Activated T-helper 1 cell treated with anti-CD3 and anti-CD28 coated beads, Interleukin-2, amount 50 U/mL, for 16 hours (primary cell): ENCODE results near the gene SLC8A3.
A peak's percentile ranks its signal among the peaks of the same experiment; 100 is the strongest.

ENCODE experiments used
- DNase-seq, 2 donors: peaks; one replicate each; pipeline ENCODE4 v3.0.0-alpha.2; 2020; ENCODE audit warnings: low read depth in 1 of 2, low spot score in 1 of 2

Gene SLC8A3

DNA sequence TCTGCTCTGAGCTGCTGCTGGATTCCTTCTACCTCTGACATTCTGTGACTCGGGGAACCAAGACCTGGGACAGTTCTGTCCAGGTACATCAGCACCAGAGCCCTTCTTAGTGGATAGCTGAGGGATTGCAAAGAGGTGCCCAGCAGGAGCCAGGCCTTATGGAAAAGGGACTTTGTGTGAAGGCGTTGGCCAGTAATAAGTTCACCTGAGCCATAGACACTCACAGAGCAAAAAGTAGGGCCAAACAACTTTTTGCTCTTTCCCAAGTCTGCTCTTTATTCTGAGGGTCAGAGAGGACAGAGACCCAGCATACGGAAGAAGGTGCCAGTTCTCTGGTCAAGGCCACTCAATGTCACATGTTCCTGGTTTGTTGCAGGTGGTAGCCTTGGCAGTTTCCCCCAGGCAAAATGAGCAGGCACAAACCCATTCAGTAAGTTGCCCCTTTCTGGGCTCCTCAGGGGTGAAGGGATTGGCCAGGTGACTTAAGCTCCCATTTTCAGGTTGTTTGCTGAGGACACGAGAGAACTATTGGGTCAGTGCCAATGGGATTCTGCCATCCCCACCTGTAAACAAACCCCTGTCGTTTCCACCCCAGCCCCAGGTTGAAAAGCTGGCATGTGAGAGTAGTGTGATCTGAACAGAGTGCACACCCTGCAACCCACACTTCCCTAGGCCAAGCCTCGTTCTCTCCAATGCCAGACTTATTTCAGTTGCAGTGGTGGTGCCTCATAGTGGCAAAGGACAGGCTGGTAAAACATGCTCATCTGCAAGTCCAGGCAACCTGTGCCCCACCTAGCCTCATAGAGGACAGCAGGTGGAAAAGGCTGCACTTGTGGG is 159.2 kb downstream of the SLC8A3 start:
- DNase-seq: no peak

DNA sequence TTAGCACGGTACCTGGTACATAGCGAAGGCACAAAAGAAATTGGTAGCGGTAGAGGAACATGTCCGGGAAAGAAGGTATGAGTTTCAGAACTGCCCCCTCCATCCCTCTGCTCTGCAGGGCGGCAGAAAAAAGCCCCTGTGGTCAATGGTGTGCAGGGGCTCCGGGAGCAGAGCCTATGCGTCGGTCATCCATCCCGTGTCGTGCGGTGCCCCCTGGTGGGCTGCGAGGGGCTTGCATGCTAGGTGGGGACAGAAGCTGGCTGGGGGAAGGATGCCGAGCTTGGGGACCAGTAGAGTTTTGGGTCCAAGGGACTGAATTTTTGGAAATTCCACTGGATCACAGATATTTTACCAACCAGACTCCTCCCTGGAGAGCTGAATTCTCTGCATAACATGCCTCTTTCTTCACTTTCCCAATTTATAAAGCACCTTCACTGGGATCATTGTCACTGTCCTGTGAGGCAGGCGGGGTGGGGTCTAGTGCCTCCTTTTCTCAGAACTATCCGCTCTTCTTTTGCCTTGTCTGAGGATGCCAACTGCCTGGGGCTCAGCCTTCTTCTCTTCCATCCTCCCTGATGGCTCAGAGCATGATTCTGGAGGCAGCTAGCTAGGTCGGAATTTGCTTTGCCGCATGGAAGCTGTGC is 160.8 kb downstream of the SLC8A3 start:
- peak; percentile 12 to 19 for DNase-seq

DNA sequence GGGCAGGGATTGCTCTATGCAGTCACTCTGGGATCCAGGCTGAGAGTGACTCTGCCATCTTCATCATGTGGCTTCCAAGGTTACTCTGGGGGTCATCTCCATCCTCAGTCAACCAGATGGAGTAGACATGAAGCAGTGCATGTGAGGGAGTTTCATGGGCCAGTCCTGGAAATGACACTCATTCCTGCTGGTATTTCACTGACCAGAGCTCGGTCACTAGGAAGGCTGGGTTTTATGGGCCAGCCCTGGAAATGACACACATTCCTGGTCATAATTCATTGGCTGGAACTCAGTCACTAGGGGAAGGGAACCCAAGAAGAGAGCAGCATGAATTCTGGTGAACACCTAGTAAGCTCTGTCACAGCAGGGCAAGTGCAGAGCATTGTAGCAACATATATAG is 164.9 kb downstream of the SLC8A3 start:
- DNase-seq: no peak

DNA sequence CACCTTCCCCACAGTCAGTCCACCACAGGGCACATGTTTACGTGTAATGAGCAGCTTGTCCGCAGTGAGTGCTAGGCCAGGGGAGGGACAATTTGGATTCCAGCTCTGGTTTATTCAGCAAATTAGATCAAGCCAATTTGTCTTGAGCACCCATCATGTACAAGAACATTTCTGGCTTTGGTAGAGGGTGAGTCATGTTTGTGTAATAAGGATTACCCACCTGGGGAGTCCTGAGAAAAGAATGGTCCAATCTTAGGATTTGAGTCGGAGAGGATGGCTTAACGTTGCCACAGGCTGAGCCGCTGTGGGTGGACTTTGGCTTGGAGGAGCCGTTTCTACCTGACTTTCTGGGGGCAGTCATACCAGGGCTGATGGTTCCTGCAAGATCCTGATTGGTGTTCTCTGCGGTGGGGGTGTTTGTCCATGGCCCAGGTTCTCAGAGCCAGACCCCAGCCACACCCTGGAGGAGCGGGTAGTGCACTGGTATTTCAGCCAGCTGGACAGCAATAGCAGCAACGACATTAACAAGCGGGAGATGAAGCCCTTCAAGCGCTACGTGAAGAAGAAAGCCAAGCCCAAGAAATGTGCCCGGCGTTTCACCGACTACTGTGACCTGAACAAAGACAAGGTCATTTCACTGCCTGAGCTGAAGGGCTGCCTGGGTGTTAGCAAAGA is 165.8 kb downstream of the SLC8A3 start:
- no peak for DNase-seq

DNA sequence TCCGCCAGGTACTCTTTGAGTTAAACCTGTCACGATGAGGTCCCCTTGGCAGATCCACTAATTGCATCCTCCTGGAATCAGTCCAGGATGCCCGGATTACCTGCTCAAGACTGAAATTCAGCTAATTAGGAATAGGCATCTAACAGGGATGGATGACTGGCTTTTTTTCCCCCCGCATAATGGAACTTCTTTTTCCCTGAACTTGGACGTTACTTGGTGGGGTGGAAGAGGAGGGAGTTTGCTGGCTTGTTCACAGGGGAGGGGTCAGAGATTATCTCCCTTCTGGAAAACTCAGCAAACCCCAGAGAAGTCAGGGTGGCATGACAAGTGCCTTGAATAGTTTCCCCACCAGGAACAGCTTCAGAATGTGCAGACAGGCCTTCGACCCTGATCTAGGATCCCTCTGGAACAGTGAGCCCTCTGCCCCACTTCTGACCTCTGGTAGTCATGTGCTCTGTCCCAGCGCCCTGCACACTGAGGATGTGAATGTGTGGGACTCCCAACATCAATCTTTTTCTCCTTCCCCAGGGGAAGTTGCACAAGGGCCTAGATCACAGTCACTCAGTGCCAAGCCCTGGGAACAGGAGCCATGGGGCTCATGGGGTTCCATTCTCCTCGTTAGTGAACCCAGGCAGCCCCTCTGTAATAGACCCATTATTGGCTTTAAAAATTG is 167.1 kb downstream of the SLC8A3 start:
- DNase-seq: no peak

DNA sequence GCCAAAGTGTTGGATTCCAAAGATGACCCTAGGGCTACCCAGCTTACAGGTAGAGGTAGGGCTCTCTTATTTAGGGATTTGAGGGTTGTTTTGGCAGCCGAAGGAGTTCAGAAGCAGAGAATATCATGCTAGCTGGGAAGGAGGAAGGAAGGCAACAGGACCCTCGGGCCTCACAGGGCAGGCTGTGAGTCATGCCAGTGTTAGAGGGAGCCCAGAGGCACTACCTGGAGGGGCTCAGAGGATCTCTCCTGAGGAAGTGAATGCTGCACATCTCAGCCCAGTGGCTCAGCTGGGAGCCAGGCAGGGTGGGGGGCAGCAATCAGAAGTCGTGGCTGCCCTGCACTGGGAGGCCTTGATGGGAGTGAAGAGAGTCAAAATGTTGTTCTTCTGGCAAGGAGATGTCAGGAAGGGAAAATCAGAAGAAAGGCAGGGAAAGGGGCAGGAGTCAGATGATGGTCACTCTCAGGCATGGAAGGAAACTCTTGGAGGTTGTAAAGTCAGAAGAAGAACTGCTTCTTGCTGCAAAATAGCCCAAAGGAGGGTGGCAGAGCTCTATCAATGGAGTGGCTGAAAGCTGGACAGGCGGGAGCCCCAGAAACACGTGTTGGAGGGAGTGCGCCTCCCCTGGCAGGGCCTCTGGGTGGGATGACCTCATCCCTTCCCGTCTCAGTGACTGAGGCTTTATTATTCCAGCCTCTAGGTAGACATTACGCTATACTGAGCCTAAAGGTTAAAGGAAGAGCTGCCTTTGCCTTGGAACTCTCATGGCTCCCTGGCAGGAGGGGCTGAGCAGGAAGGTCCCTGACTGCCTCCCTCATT is 168.2 kb downstream of the SLC8A3 start:
- DNase-seq: no peak

DNA sequence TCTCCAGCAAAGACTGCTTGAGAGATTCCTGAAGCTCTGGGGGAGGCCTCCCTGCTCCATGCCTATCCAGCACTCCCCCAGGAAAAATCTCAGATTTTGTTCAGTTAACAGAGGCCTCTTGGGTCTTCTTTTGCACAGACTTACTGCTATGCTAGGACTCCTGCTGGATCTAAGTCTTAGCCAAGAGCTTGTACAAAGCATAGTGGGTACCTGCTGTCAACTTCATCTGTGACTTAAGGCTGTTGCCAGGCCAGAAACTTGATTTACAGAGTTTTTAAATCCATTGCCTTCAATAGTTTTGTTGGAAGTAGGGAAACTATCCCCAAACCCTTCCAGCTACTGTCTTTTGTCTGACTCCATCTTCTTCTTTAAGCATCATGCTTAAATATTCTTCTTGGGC is 169.1 kb downstream of the SLC8A3 start:
- no peak for DNase-seq

DNA sequence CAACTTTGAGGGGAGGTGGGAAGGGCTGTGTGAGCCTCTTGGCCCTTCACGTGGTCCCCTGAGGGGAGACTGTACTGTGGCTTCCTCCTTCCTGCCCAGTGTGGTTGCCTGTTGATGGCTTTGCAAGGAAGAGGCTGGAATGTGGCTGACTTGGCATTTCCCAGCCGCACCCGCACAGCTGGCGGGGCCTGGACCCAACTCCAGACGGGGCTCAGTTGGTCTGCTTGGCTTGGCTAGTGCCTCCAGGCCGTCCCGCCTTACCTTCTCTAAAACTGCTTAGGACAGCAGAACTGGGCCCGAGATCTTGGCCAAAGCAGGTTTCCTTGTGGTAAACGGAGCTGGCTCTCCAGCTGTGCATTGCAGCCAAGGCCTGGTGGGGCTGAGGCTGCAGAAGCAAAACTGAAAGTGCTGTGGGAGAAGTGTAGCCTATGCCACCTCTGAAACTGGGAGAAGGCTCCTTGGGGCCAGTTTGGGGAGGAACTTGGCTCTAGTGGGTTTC is 170.0 kb downstream of the SLC8A3 start:
- DNase-seq: no peak

DNA sequence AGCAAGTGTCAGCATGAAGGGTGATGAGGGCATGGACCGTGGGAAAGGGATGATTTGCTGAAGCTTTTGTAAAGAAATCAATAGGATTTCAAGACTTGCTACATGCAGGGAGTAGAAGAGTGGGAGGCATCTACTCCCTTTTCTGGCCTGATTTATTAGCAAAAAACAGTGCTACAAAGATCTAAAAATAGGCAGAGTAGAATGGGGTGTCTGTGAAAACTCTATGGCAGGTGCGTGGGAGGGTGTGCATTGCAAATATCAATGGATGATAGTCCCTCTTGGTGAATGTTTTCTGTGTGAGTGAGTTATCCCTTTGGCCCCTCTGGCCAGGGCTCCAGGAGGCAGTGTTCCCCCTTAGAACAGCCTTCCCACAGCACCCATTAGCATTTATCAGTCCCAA is 170.5 kb downstream of the SLC8A3 start:
- DNase-seq: no peak

DNA sequence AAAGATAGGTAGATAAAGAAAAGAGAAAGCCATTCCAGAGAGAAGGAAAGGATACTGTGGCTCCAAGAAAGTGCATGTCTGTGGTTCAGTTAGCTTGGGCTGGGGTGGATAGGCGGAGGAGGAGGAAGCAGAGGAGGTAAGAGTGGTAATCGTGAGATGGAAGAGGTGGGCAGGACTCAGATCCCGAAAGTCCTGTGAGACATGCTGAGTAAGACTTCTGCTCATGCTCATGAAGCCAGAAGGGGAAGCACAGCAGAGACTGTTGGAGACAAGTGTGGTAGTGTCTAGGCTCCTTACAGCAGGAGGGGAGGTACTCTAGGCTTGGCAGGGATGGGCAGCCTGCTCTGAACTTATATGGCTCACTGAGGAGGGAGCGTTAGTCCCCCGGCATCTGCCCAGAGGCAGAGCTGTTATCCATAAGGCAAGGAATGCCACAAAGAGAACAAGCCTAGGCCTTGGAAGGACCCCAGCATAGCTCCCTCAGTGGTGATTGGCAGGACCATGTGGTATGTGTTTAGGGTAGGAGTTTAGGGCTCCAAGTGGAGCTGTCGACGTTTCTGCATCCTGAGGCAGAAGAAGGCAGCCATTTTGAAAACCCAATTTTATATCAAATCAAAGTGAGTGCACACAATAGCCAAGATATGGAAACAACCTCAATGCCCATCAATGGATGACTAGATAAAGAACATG is 174.2 kb downstream of the SLC8A3 start:
- DNase-seq: no peak

DNA sequence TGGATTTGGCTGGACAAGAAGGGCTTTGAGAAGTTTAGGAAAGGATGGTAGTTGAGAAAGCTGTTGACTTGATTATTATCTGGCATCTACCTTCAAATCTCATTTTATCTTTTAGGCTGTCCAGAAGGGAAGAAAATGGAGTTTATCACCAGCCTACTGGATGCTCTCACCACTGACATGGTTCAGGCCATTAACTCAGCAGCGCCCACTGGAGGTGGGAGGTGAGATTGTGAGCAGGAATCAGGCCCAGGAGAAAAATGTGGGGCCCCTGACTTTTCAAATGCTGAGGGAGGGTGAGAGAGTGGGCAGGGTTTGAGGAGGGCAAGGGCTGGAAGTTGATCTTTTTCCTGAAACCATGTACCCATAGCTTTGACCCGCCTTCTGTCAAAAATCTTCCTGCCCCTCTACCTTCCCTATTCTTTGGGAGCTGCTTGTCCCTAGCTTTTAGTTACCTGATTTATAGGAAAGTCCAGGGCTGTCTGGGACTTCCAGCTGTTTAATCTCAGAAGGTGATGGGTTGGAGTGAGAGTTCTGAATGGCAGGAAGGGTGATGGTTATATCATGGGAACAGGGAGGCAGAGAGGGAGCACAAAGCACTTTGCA is 175.4 kb downstream of the SLC8A3 start:
- DNase-seq: no peak

DNA sequence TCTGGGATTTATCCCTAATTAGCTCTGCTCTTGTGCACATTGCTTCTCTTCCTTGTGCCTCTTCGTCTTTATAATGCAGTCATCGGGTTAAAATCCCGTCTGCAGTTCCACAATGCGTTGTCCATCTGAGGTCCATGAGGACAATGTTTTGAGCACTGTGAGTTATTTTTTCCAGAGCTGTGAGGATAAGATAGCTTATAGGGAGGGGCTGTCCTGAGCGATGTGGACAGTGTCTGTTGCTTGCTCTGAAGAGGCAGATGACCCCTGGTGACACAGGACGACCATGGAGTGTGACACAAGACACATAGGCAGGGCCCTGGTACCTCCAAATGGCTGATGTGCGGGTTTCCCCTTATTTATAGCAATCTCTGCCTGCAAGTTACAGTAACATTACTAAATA is 177.0 kb downstream of the SLC8A3 start:
- no peak for DNase-seq

DNA sequence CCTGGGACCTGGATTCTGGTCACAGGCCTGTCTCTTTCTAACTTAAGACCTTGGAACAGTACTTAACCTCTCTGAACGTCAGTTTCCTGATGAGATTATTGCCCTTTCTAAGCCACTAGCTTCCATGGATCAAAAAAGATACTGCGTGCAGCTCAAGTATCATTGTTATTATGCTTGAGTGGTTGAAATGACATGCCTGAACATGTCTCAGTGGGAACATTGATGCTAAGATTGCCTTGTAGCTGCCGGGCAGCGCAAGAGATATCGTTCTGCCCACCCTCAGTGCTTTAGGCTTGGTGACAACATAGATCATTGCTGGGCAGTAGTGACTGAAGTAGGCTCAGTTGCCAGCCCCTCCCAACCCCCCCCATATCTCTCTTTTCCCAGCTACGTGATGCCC is 177.7 kb downstream of the SLC8A3 start:
- DNase-seq: no peak

DNA sequence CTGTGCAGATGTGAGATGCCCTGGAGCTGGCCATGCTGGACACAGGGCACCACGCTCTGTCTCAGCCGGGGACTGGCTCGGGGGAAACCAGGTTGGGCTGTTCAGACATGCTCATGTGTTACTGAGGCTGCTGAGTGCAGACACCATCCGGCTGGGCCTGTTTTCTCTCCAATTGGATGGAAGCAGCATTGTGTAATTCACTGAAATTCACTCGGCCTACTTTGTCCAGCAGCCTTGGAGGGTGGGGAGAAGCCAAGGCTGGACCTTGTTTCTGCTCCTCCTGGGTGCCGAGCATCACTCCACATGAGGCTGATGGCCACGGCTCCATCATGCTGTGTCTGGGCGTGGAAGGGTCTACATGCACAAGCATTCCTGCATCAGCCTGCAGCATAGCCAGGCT is 178.8 kb downstream of the SLC8A3 start:
- DNase-seq: no peak

DNA sequence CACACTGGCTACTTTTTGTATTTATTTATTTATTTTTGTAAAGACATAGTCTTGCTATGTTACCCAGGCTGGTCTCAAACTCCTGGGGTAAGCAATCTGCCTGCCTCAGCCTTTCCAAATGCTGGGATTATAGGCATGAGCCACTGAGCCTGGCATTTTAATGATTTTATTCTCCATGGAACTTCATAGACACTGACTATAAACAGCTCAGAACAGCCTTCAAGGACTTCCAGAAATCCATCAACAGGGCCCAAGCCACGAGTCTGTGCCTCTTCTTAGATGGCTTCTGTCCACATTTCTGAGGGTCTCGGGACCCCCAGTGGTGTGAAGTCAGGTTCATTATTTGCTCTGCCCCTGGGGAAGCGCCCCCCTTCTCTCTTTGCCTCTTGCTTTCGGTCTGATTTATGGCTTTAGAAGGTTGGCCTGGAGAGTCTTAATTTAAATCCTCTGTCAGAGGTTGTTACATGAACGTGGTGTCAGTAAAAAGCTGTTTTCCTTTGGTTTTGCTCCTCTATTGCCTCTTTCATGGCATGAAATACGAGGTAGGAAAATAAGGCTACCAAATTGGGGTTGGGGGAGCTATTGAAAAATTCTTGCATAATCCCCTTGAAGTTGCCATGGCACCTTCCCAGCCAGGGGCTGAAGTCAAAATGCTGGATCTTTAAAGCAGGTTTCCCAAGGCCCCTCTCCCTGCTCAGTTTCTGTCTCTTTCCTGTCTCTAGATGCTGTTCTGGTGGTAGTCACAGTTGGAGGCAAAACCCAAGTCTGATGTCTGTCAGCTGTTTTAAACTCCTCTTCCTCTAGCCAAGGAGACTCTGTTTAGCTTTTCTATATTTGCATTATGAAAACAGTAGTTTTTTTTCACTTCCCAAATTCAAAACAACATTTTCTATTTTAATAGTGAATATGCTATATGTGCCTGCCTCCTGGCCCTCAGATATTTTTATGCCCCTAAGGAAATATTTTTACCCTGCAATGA is 180.2 kb downstream of the SLC8A3 start:
- no peak for DNase-seq

DNA sequence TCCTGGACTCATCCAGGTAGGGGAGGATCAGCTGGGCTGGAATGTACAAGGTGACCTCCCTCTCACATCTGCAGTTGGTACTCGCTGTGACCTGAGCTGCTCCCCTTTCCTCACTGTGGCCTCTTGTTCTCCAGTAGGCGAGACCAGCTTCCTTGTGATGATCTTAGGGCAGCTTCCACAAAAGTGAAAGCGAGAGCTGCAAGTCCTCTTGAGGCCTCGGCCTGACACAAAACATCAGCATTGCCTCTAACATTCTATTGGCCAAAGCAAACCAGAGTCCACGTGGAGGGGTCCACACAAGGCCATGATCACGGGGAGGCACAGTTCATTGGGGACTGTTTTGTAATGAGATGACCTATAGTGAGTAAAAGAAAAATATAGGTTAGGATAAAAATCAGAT is 182.1 kb downstream of the SLC8A3 start:
- DNase-seq: no peak

DNA sequence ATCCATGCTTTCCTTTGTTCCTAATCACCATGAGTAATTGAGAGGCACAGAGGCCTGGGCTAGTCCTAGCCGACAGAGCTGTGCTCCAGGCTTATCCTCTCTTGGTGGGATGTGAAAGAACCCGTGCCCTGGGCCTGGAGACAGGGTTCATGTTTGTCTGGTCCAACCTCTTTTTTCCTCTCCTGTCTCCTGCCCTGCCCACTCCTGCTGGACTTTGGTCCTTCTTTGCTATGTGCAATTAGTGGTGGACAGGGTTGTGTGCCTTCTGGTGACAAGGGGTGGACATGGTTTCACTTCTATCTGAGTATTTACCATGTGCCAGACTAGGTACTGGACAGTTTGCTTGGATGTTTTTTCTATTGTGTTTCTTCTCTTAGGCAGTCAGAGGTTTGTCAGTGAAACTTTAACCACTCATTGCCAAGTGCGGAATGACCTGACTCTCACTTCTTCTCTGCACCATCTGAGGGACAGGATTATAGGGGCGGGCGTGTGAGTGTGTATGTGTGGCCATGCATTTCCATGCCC is 183.4 kb downstream of the SLC8A3 start:
- no peak for DNase-seq

DNA sequence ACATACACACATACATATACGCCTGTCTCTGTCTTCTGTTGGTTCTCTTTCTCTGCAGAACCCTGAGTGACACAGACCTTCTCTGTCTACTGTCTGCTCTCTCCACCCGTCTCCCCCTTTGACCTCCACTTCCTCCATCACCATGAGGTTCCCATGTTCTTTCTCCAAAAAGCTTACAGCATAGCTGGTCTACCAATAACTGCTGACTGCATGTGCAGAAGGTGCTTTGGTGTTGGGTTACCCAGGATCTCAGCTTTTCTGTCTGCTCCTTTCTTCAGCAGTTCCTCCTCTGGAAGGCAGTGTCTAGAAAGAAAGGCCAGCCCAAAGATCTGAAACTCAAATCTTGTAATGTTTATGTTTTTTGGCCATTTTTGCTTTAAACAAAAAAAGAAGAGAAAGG is 184.0 kb downstream of the SLC8A3 start:
- DNase-seq: no peak
